H9 (cell line): ENCODE data around the gene MS4A7. TPM values are rescaled to one million over a fixed set of nuclear protein-coding genes. Genes with fewer than 3 reads are reported as not detected.

Experiments used
- DNase-seq: peaks from one replicate; pipeline ENCODE4 v3.0.0-alpha.2; 2017
- H2AFZ ChIP-seq: one replicate; pipeline ENCODE4 v1.6.1; 2013; ENCODE audit warnings: mild to moderate bottlenecking, low read length, control low read depth, moderate library complexity
- H2AK5ac ChIP-seq: 2 replicates; pipeline ENCODE4 v1.6.1; 2013; ENCODE audit warnings: low read length, control low read depth, mixed read lengths; ENCODE audit not compliant: insufficient read length
- H2BK120ac ChIP-seq: one replicate; pipeline ENCODE4 v1.6.1; 2013; ENCODE audit warnings: low read depth, mild to moderate bottlenecking, low read length, control low read depth, inconsistent platforms; ENCODE audit not compliant: poor library complexity, severe bottlenecking
- H2BK12ac ChIP-seq: 2 replicates; pipeline ENCODE4 v1.6.1; 2013; ENCODE audit warnings: low read length, control low read depth, mixed read lengths, low read depth; ENCODE audit not compliant: insufficient read length
- H2BK15ac ChIP-seq: 2 replicates; pipeline ENCODE4 v1.6.1; 2013; ENCODE audit warnings: low read depth, low read length, control low read depth
- H2BK20ac ChIP-seq: one replicate; pipeline ENCODE4 v1.6.1; 2013; ENCODE audit warnings: low read depth, mild to moderate bottlenecking, low read length, control low read depth, inconsistent platforms; ENCODE audit not compliant: poor library complexity, severe bottlenecking
- H2BK5ac ChIP-seq: 2 replicates; pipeline ENCODE4 v1.6.1; 2013; ENCODE audit warnings: low read length, control low read depth, mixed read lengths; ENCODE audit not compliant: insufficient read length
- H3K14ac ChIP-seq: 2 replicates; pipeline ENCODE4 v1.6.1; 2013; ENCODE audit warnings: low read length, control low read depth; ENCODE audit not compliant: insufficient read depth
- H3K18ac ChIP-seq: 2 replicates; pipeline ENCODE4 v1.6.1; 2013; ENCODE audit warnings: low read depth, mild to moderate bottlenecking, mixed read lengths, low read length, control low read depth; ENCODE audit not compliant: insufficient read length
- H3K23ac ChIP-seq: 2 replicates; pipeline ENCODE4 v1.6.1; 2013; ENCODE audit warnings: low read length, control low read depth, mixed read lengths, low read depth; ENCODE audit not compliant: insufficient read length
- H3K23me2 ChIP-seq: 2 replicates; pipeline ENCODE4 v1.6.1; 2013; ENCODE audit warnings: low read depth, mild to moderate bottlenecking, mixed read lengths, low read length, control low read depth; ENCODE audit not compliant: insufficient read length, poor library complexity, severe bottlenecking
- H3K27ac ChIP-seq: 2 replicates; pipeline ENCODE4 v1.5.1; 2013; ENCODE audit warnings: low read length, control low read depth, mixed read lengths, low read depth; ENCODE audit not compliant: insufficient read length
- H3K27me3 ChIP-seq: 2 replicates; pipeline ENCODE4 v1.6.1; 2013; ENCODE audit warnings: low read length, control low read depth, inconsistent platforms; ENCODE audit not compliant: insufficient read depth
- H3K4ac ChIP-seq: 2 replicates; pipeline ENCODE4 v1.6.1; 2013; ENCODE audit warnings: low read depth, mild to moderate bottlenecking, control low read depth, inconsistent platforms, low read length, moderate library complexity
- H3K4me1 ChIP-seq: 2 replicates; pipeline ENCODE4 v1.6.1; 2013; ENCODE audit warnings: low read length, control low read depth, inconsistent platforms; ENCODE audit not compliant: insufficient read depth
- H3K4me2 ChIP-seq: 2 replicates; pipeline ENCODE4 v1.6.1; 2013; ENCODE audit warnings: low read length, control low read depth, mixed read lengths; ENCODE audit not compliant: insufficient read length, insufficient read depth
- H3K56ac ChIP-seq: 2 replicates; pipeline ENCODE4 v1.6.1; 2013; ENCODE audit warnings: low read depth, mild to moderate bottlenecking, mixed read lengths, low read length, control low read depth; ENCODE audit not compliant: insufficient read length
- H3K79me1 ChIP-seq: 2 replicates; pipeline ENCODE4 v1.6.1; 2013; ENCODE audit warnings: low read depth, mild to moderate bottlenecking, moderate library complexity, low read length, control low read depth, inconsistent platforms; ENCODE audit not compliant: insufficient read depth, poor library complexity, severe bottlenecking
- H3K79me2 ChIP-seq: 2 replicates; pipeline ENCODE4 v1.6.1; 2013; ENCODE audit warnings: low read length, control low read depth, inconsistent platforms; ENCODE audit not compliant: insufficient read depth
- H3K9ac ChIP-seq: 2 replicates; pipeline ENCODE4 v1.6.1; 2013; ENCODE audit warnings: low read length, control low read depth, mixed read lengths; ENCODE audit not compliant: insufficient read length; ENCODE audit errors: extremely low read depth
- H3K9me3 ChIP-seq: one replicate; pipeline ENCODE4 v1.6.1; 2013; ENCODE audit warnings: low read depth, low read length, inconsistent platforms; ENCODE audit not compliant: control insufficient read depth
- H3T11ph ChIP-seq: one replicate; pipeline ENCODE4 v1.6.1; 2013; ENCODE audit warnings: mild to moderate bottlenecking, low read length, control low read depth, inconsistent platforms
- H4K20me1 ChIP-seq: one replicate; pipeline ENCODE4 v1.6.1; 2013; ENCODE audit not compliant: control insufficient read depth, insufficient read length, insufficient read depth
- H4K5ac ChIP-seq: 2 replicates; pipeline ENCODE4 v1.6.1; 2013; ENCODE audit warnings: low read depth, mild to moderate bottlenecking, mixed read lengths, low read length, control low read depth; ENCODE audit not compliant: insufficient read length
- H4K8ac ChIP-seq: replicated peaks from 2 replicates; pipeline ENCODE4 v1.6.1; 2013; ENCODE audit warnings: low read length, control low read depth, mixed read lengths, low read depth; ENCODE audit not compliant: insufficient read length
- H4K91ac ChIP-seq: 2 replicates; pipeline ENCODE4 v1.6.1; 2013; ENCODE audit warnings: low read depth, mild to moderate bottlenecking, moderate library complexity, mixed read lengths, low read length, control low read depth; ENCODE audit not compliant: insufficient read length
- H3K27ac Mint-ChIP-seq, 3 experiments: 2 replicates in 2 of 3; 3 replicates in 1 of 3; pipeline ENCODE4 v1.8.0; 2020 to 2021; ENCODE audit warnings: mixed read lengths in 3 of 3, mild to moderate bottlenecking in 1 of 3, moderate library complexity in 1 of 3
- H3K27me3 Mint-ChIP-seq: 2 replicates; pipeline ENCODE4 v1.8.0; 2021; ENCODE audit warnings: low read depth, mild to moderate bottlenecking, moderate library complexity, mixed read lengths
- H3K36me3 Mint-ChIP-seq, 3 experiments: 2 replicates in 2 of 3; 3 replicates in 1 of 3; pipeline ENCODE4 v1.8.0; 2020 to 2021; ENCODE audit warnings: low read depth in 3 of 3, mixed read lengths in 3 of 3; ENCODE audit not compliant: insufficient read depth in 1 of 3
- H3K4me1 Mint-ChIP-seq, 2 experiments: 2 replicates each; pipeline ENCODE4 v1.8.0; 2020; ENCODE audit warnings: mixed read lengths in 2 of 2
- H3K4me3 Mint-ChIP-seq, 2 experiments: 2 replicates in 1 of 2; 3 replicates in 1 of 2; pipeline ENCODE4 v1.8.0; 2020 to 2021; ENCODE audit warnings: mild to moderate bottlenecking in 2 of 2, mixed read lengths in 2 of 2, moderate library complexity in 1 of 2
- H3K9me3 Mint-ChIP-seq, 2 experiments: 2 replicates in 1 of 2; 3 replicates in 1 of 2; pipeline ENCODE4 v1.8.0; 2020; ENCODE audit warnings: mild to moderate bottlenecking in 2 of 2, mixed read lengths in 2 of 2, moderate library complexity in 1 of 2
- CTCF ChIP-seq: fragments of 200-600 bp; sonication (generic); conservative IDR thresholded peaks from 3 replicates; pipeline ENCODE4 v1.8.0; 2021; ENCODE audit warnings: antibody characterized with exemption, mild to moderate bottlenecking
- WGBS: extraction: QIAGEN DNeasy Blood & Tissue Kit; methylation state at CpG from one replicate; pipeline ENCODE4 v1.1.7; 2013; ENCODE audit warnings: missing lambda C conversion rate, low lambda C conversion rate, mixed read lengths; ENCODE audit not compliant: insufficient read length; ENCODE audit errors: extremely low coverage; 5-methylcytosine and 5-hydroxymethylcytosine counted together
- total RNA-seq: library from RNA; stranded (reverse); gene quantifications from 2 replicates; pipeline ENCODE4 v1.2.1, GENCODE V29; 2021

MS4A7 gene
- total RNA-seq, 1 experiment from 2014 or later, result not detected

GRCh38 chr11:60360621-60361020, 17.7 kb upstream of the MS4A7 start:
- no peaks in the 10 kb centered on the region for H3K27me3 Mint-ChIP-seq
- Histone ChIP-seq H2AK5ac (no peak overlapping the region), H3K18ac (no peak overlapping the region), H2AFZ (no peak overlapping the region), H3K56ac (no peak overlapping the region), H4K8ac (no peak overlapping the region), H3K79me2 (no peaks in the 10 kb centered on the region), H3K23ac (no peak overlapping the region), H3K9me3 (peaks cover 27% of the 10 kb centered on the region), H3K4me2 (no peak overlapping the region), H3K4ac (no peak overlapping the region), H2BK120ac (no peak overlapping the region), H3T11ph (no peak overlapping the region), H2BK12ac (no peak overlapping the region), H2BK20ac (no peak overlapping the region), H4K20me1 (no peaks in the 10 kb centered on the region), H3K4me1 (peaks cover 6% of the 10 kb centered on the region; the same call in 1 of the 2 replicates), H4K5ac (no peak overlapping the region), H3K27ac (no peak overlapping the region), H3K27me3 (no peaks in the 10 kb centered on the region), H3K23me2 (no peaks in the 10 kb centered on the region), H2BK5ac (no peak overlapping the region), H3K14ac (no peak overlapping the region), H2BK15ac (no peak overlapping the region), H4K91ac (no peak overlapping the region), H3K79me1 (no peaks in the 10 kb centered on the region), H3K9ac (no peak overlapping the region)
- peaks cover 22 to 32% of the 10 kb centered on the region in 2 experiments for H3K9me3 Mint-ChIP-seq
- peaks cover 22 to 28% of the 10 kb centered on the region in 2 experiments for H3K4me1 Mint-ChIP-seq
- no peak overlapping the region for H3K27ac Mint-ChIP-seq
- no peak overlapping the region for H3K4me3 Mint-ChIP-seq
- TF ChIP-seq CTCF, result no peak
- WGBS, result no CpG with 5 or more reads among the region's 4 CpGs
- DNase-seq, result no peak
- peaks cover 10 to 38% (median 25%) of the 10 kb centered on the region in 3 experiments for H3K36me3 Mint-ChIP-seq
